Measurements from ENCODE around the gene IL11RA. TPM values are rescaled to one million over a fixed set of nuclear protein-coding genes. Genes with fewer than 3 reads are reported as not detected.
A peak's percentile ranks its signal among the peaks of the same experiment; 100 is the strongest.

Gene IL11RA
- total and polyA plus RNA-seq, 2 experiments from 2014 or later, result 44.1 to 52.3 TPM

DNA sequence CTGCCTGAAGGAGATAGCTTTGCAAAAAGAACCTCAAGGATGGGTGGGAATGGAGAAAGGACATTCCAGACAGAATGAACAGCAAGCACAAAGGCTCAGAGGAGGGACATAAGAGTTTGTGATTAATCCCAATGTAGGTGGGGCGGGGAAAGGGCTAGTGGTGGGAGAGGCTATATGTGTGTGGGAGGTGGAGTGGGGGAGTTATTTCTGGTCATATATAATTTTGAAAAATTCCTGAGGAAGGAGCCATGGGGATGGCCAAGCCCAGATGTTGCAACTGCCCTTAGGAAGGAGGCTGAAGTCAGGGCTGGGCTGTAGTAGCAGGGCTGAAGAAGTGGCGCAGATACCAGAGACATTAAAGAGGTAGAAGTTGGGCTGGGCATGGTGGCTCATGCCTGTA lies 23.9 kb downstream of the IL11RA start:
- no peaks in the 10 kb centered on the region for H3K36me3 ChIP-seq (ENCODE audit: low read depth)
- H3K4me2 ChIP-seq (ENCODE audit: unreplicated experiment), result no peak overlapping the region
- no peak overlapping the region for H3K9ac ChIP-seq
- peak; percentile 56 for DNase-seq
- in situ Hi-C loops (cut with MboI), result no loop called here
- H3K79me2 ChIP-seq (ENCODE audit: insufficient read depth), result no peaks in the 10 kb centered on the region
- no peak overlapping the region for H3K4me3 ChIP-seq
- no peaks in the 10 kb centered on the region for H3K27me3 ChIP-seq (replicated peaks; ENCODE audit: insufficient read depth)
- H4K20me1 ChIP-seq (ENCODE audit: insufficient read depth), result no peaks in the 10 kb centered on the region
- peak overlapping the region; percentile 14; the same call in 1 of the 2 replicates for H3K27ac ChIP-seq
- 80 to 81% methylated on average over 2 of the region's 2 CpGs for WGBS, 2 experiments (ENCODE audit: low coverage in 1 of 2, low lambda C conversion rate in 2 of 2, missing lambda C conversion rate in 2 of 2)
- no peaks in the 10 kb centered on the region for H3K9me2 ChIP-seq (ENCODE audit: insufficient read depth)
- H3F3A ChIP-seq (ENCODE audit: insufficient read depth), result peaks cover 12% of the 10 kb centered on the region; the same call in 1 of the 2 replicates
- H3K9me3 ChIP-seq (ENCODE audit: low read depth), result no peaks in the 10 kb centered on the region
- H2AFZ ChIP-seq, result no peak overlapping the region; the same call in 1 of the 2 replicates
- H3K4me1 ChIP-seq (ENCODE audit: insufficient read depth), result peaks cover 3% of the 10 kb centered on the region; the same call in 1 of the 2 replicates
- no peak for TF ChIP-seq EZH2phosphoT487 (IDR thresholded peaks at IDR 0.05; ENCODE audit: insufficient read depth, low read depth)
- TF ChIP-seq EZH2 (IDR thresholded peaks at IDR 0.05; ENCODE audit: insufficient read depth, poor library complexity, severe bottlenecking), result no peak

- Histone ChIP-seq H4K20me1 (ENCODE audit: insufficient read depth) (no peaks in the 10 kb centered on the region), H3K9me2 (ENCODE audit: insufficient read depth) (no peaks in the 10 kb centered on the region), H3K4me3 (no peak overlapping the region), H3K9ac (no peak overlapping the region), H3K4me2 (ENCODE audit: unreplicated experiment) (no peak overlapping the region), H3K4me1 (ENCODE audit: insufficient read depth) (peaks cover 17% of the 10 kb centered on the region), H3K27ac (no peak overlapping the region), H3F3A (ENCODE audit: insufficient read depth) (peaks cover 12% of the 10 kb centered on the region; the same call in 1 of the 2 replicates), H3K9me3 (ENCODE audit: low read depth) (no peaks in the 10 kb centered on the region), H3K79me2 (ENCODE audit: insufficient read depth) (no peaks in the 10 kb centered on the region), H2AFZ (no peak overlapping the region), H3K36me3 (ENCODE audit: low read depth) (no peaks in the 10 kb centered on the region), H3K27me3 (replicated peaks; ENCODE audit: insufficient read depth) (no peaks in the 10 kb centered on the region)
- in situ Hi-C loops (cut with MboI), result no loop called here
- 96 to 97% methylated on average over 4 of the region's 4 CpGs for WGBS, 2 experiments (ENCODE audit: low coverage in 1 of 2, low lambda C conversion rate in 2 of 2, missing lambda C conversion rate in 2 of 2)
- no peak for DNase-seq
- TF ChIP-seq EZH2phosphoT487 (IDR thresholded peaks at IDR 0.05; ENCODE audit: insufficient read depth, low read depth), result no peak
- TF ChIP-seq EZH2 (IDR thresholded peaks at IDR 0.05; ENCODE audit: insufficient read depth, poor library complexity, severe bottlenecking), result no peak
Observed at GRCh38 chr9:34684145-34684544, 32.2 kb downstream of the IL11RA start.

DNA sequence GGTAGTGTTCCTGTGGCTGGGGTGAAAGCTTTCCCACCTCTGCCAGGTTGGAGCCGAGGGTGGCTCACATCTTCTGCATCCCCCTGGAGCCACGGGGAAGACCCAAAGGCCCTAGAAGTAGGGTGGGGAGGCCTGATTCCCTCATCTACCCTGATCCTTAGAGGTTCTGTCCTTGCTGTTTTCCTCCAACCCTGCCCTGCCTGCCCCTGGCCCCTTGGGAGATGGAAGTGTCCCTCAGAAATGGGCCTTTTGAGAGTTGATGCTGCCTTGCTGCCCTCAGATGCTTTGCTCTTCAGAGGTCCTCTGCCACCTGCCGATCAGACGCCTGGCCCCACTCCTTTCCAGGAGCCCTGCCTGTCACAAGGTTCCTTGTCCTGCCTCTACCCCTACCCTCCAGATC lies 32.8 kb downstream of the IL11RA start:
- no peak for DNase-seq
- Histone ChIP-seq H3K4me1 (ENCODE audit: insufficient read depth) (peaks cover 17% of the 10 kb centered on the region), H3K4me2 (ENCODE audit: unreplicated experiment) (no peak overlapping the region), H3K9me2 (ENCODE audit: insufficient read depth) (no peaks in the 10 kb centered on the region), H3K79me2 (ENCODE audit: insufficient read depth) (no peaks in the 10 kb centered on the region), H3K27me3 (replicated peaks; ENCODE audit: insufficient read depth) (no peaks in the 10 kb centered on the region), H3K36me3 (ENCODE audit: low read depth) (no peaks in the 10 kb centered on the region), H3K4me3 (no peak overlapping the region), H3K9ac (no peak overlapping the region), H4K20me1 (ENCODE audit: insufficient read depth) (no peaks in the 10 kb centered on the region), H2AFZ (no peak overlapping the region), H3F3A (ENCODE audit: insufficient read depth) (peaks cover 12% of the 10 kb centered on the region; the same call in 1 of the 2 replicates), H3K27ac (no peak overlapping the region), H3K9me3 (ENCODE audit: low read depth) (no peaks in the 10 kb centered on the region)
- WGBS, 2 experiments (ENCODE audit: low coverage in 1 of 2, low lambda C conversion rate in 2 of 2, missing lambda C conversion rate in 2 of 2), result 94 to 95% methylated on average over 4 of the region's 4 CpGs
- in situ Hi-C loops (cut with MboI), result no loop called here
- no peak for TF ChIP-seq EZH2 (IDR thresholded peaks at IDR 0.05; ENCODE audit: insufficient read depth, poor library complexity, severe bottlenecking)
- TF ChIP-seq EZH2phosphoT487 (IDR thresholded peaks at IDR 0.05; ENCODE audit: insufficient read depth, low read depth), result no peak

- peaks cover 12% of the 10 kb centered on the region; the same call in 1 of the 2 replicates for H3F3A ChIP-seq (ENCODE audit: insufficient read depth)
- H3K79me2 ChIP-seq (ENCODE audit: insufficient read depth), result no peaks in the 10 kb centered on the region
- peak; percentile 63 for DNase-seq
- H4K20me1 ChIP-seq (ENCODE audit: insufficient read depth), result no peaks in the 10 kb centered on the region
- no peaks in the 10 kb centered on the region for H3K9me3 ChIP-seq (ENCODE audit: low read depth)
- in situ Hi-C loops (cut with MboI), result no loop called here
- no peaks in the 10 kb centered on the region for H3K27me3 ChIP-seq (replicated peaks; ENCODE audit: insufficient read depth)
- no peak overlapping the region for H3K4me3 ChIP-seq
- H3K9ac ChIP-seq, result no peak overlapping the region
- no peaks in the 10 kb centered on the region for H3K9me2 ChIP-seq (ENCODE audit: insufficient read depth)
- no peak for TF ChIP-seq EZH2 (IDR thresholded peaks at IDR 0.05; ENCODE audit: insufficient read depth, poor library complexity, severe bottlenecking)
- no peak for TF ChIP-seq EZH2phosphoT487 (IDR thresholded peaks at IDR 0.05; ENCODE audit: insufficient read depth, low read depth)
- H3K36me3 ChIP-seq (ENCODE audit: low read depth), result no peaks in the 10 kb centered on the region
- H2AFZ ChIP-seq, result no peak overlapping the region
- WGBS, 2 experiments (ENCODE audit: low coverage in 1 of 2, low lambda C conversion rate in 2 of 2, missing lambda C conversion rate in 2 of 2), result 19 to 31% methylated on average over 4 of the region's 4 CpGs
- peak overlapping the region; percentile 46 for H3K27ac ChIP-seq
- no peak overlapping the region for H3K4me2 ChIP-seq (ENCODE audit: unreplicated experiment)
- peaks cover 17% of the 10 kb centered on the region for H3K4me1 ChIP-seq (ENCODE audit: insufficient read depth)
Observed at GRCh38 chr9:34685591-34685990, 33.6 kb downstream of the IL11RA start.
